GM18502 (cell line): ENCODE measurements around the gene MYO1C.
A peak's percentile ranks its signal among the peaks of the same experiment; 100 is the strongest.
"Not testable (repeated sequence)": the region's sequence is repeated elsewhere in the genome, so short reads cannot be mapped to it uniquely, and the experiment has no call there.

Source experiments
- ATAC-seq: cut with Tn5 transposase; IDR thresholded peaks from one replicate; pipeline ENCODE4 v1.9.1; 2021; ENCODE audit warnings: mild to moderate bottlenecking; ENCODE audit not compliant: unreplicated experiment, poor library complexity

Gene MYO1C

GRCh38 chr17:1511290-1511689, 18.8 kb upstream of the MYO1C start:
- no peak for ATAC-seq

DNA sequence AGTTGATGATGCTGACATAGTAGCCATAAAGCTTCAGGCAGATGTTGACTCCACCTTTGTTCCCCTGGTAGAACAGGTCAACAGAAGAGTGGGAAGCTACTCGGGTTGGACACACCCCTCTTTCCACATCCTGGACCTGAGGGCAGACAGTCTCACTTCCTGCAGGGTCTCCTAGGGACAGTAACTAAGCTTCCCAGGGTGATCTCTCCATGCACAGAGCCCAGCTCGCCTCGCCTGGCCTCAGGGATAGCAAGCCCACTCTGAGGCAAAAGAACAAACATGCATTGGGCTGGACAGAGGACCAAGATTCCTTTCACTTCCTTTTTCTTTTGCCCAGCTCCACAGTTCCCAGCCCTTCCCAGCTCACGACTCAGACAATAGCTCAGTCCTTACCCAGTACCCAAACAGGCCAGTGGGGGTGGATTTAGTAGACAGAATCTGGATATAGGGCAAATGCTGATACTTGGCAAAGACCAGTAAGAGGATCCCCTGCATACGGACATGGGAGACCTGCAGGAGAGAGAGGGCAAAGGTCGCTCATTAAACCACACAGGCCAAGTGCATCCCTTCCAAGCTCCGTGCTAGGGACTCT, 16.9 kb upstream of the MYO1C start:
- ATAC-seq, result no peak

DNA sequence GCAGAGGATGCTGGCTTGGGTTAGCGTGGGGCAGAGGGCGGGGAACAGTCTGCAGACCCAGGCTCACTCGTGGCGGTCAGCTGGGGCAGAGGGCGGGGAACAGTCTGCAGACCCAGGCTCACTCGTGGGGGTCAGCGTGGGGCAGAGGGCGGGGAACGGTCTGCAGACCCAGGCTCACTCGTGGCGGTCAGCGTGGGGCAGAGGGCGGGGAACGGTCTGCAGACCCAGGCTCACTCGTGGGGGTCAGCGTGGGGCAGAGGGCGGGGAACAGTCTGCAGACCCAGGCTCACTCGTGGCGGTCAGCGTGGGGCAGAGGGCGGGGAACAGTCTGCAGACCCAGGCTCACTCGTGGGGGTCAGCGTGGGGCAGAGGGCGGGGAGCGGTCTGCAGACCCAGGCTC, 16.2 kb upstream of the MYO1C start:
- ATAC-seq, result not testable (repeated sequence)

- no peak for ATAC-seq
These were observed 14.3 kb upstream of the MYO1C start for GRCh38 chr17:1506649-1507267.

GRCh38 chr17:1505586-1505985, 13.1 kb upstream of the MYO1C start:
- no peak for ATAC-seq

GRCh38 chr17:1504866-1505265, 12.4 kb upstream of the MYO1C start:
- ATAC-seq, result no peak

- ATAC-seq, result no peak
These were observed 11.2 kb upstream of the MYO1C start for GRCh38 chr17:1503699-1504098.

GRCh38 chr17:1498869-1499268, 6.4 kb upstream of the MYO1C start:
- ATAC-seq, result no peak

GRCh38 chr17:1498233-1498632, 5.7 kb upstream of the MYO1C start:
- no peak for ATAC-seq

DNA sequence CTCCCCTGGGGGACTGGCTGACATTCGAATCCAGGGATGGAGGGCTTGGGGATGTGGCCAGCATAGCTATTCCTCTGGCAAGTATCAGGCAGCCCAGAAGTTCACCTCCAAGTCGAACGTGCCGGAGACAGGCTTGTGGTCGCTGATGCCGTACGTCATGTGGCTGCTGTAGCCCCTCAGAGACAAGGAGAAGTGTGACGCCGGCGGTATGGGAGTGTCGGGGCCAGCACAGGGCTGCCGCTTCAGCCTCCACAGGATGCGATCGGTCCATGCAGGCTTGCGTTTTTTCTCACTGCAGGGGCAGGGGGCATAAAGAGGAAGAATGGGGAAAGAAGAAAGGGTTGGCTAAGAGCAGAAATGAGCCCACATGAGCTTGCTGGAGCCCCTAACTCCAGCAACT, 5.3 kb upstream of the MYO1C start:
- no peak for ATAC-seq

DNA sequence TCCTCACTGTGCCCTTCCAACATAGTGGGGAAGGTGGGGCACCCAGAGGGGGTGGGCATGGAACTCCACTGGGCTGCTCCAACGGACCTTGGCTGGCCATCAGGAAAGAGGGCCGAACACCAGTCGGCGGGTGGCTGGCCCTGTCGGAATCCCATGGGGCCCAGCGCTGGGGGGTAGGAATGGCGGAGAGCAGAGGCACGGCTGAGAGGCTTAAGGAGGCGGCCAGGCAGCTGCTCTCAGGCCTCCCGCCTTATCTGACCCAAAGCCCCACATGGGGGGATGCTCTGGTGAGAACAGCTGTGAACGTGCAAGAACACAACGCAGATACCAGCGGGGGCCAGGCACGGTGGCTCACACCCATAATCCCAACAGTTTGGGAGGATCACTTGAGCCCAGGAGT, 4.4 kb upstream of the MYO1C start:
- no peak for ATAC-seq

- ATAC-seq, result no peak
These were observed 2.9 kb upstream of the MYO1C start for GRCh38 chr17:1495265-1495989.

DNA sequence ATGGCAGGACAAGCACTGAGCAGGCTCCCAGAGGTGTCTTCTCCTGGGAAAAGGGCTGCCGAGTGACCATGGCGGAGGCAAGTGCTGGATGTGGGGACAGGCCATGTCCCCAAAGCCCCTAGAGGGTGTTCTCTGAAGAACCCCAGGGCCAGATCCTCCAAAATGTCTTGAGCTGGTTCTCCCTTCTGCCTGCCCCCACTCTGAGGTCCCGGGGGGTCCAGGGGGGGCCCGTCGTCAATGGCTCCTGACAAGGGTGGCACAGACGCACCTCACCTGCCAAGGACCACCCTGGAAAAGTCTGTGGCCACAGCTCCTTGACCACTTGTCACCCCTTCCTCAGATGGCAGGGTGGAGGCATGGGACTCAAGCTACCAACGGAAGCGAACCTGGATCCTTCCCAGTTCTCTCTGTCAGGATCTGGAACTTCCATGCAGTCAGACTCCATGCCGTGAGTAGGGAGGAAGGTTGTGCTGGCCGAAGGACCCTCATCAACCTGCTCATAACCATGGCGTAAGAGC, 2.3 kb upstream of the MYO1C start:
- ATAC-seq, result no peak

- ATAC-seq, result no peak
These were observed 1.7 kb upstream of the MYO1C start for GRCh38 chr17:1494203-1494602.

DNA sequence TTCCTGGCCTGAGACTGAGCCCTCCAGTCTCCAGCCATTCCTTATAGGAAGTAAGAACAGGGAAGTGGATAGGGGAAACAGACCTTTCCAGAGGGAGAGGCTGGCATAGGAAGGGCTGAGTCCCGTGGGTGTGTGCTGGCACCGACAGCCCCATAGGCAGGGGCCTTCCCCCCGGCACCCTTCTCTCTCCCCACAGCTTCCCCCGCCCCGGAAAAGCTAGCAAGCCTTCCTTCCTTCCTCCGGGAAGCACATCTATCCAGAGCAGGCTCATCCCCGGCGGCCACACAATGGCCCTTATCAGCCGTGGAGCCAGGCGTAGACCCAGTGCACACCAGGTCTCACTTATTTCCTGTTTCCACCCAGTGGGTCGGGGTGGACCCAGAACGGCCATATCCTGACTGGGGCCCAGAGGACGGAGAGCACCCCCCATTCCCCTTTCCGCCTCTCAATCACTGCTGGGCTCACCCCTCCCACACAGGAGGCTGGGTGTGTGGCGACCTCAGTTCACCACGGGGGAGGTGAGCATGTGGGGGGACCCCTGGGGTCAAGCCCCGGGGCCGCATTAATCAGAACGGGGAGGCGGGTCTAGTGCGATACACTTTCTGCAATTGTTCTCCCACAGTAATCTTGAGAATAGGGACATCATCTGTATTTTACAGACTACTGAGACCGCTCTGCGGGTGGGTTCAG, 950 bp upstream of the MYO1C start:
- ATAC-seq, result no peak

DNA sequence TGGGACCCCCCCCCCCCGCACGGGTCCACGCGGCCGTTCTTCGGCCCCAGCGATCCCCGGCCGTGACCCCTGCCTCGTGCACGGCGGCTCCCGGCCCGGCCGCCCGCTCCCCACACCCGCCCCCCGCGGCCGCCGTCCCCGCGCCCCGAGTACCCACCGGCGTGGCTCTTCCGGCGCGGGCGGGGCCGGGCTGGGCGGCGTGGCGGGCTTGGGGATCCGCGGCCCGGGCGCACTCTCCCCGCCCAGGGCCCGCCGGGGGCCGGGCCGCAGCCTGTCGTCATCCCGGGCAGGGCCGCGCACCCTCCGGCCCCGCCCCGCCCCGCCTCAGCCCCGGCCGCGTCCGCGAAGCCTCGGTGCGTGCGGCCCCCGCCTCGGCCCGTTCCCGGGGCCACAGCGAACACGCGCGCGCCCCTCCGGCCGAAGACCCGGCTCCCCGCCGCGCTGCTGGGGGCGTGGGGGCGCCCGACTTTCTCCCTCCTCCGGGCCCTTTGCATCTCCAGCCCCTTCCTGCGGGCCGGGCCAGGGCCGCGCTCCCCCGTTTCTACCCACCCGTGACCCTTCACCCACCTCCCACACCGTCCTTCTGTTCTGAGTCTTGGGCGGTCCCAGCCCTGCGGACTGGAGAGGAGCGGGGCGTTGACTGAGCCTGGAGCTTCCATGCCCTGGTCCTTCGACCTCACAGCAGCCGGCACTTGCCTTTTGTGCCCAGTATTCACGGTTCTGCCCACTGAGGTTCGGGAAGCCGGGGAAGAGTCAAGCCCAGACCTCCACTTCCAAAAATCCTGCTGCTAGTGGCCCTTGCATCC, 840 bp downstream of the MYO1C start:
- ATAC-seq, result peak; percentile 43

- ATAC-seq, result peak; percentile 55
These were observed 1.6 kb downstream of the MYO1C start for GRCh38 chr17:1490643-1491442.

DNA sequence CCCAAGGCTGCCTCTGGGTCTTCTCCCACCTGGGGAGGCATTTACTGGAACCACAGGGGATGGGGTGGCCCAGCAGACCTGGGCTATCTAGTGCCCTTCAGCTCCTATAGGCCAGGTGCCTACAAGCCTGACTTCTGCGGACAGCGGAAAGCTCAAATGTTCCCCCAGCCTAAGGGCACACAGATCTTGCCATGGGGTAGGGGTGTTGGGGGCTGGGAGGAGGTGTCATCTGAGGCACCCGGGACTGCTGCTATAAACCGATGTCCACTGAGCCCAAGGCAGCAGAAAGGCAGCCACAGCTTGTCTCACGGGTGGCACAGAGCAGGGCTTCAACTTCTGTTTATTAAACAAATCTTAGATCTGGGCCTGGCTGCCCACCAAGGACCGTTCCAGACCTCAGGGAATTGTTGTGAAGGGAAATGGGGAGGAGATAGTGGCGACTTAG, 3.6 kb downstream of the MYO1C start:
- ATAC-seq, result no peak
